GM18526 (cell line): ENCODE results near the gene FOXJ3.

Source experiments
- POLR2A ChIP-seq: IDR thresholded peaks from 3 replicates; pipeline ENCODE4 v1.6.1; 2011; ENCODE audit not compliant: insufficient read length; ENCODE audit errors: extremely low read depth

The FOXJ3 gene

DNA sequence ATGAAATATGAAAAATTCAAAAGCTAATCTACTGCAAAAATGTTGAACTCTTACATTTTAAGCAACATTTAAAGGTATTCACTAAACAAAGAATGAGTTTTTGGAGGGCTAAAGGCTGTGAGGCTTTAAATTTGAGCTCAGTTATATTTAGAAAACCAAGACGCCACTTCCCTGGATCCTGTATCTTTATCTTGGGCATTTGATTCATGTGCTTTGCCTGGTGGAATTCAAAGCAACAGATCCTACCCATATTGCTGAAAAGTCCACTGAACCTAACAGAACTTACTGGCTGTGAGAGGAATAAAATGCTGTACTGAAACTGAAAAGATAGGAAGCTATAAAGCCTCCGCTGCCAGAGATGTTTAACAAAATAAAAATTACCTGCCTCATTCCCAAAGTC lies 14.3 kb downstream of the FOXJ3 start:
- TF ChIP-seq POLR2A = no peak

DNA sequence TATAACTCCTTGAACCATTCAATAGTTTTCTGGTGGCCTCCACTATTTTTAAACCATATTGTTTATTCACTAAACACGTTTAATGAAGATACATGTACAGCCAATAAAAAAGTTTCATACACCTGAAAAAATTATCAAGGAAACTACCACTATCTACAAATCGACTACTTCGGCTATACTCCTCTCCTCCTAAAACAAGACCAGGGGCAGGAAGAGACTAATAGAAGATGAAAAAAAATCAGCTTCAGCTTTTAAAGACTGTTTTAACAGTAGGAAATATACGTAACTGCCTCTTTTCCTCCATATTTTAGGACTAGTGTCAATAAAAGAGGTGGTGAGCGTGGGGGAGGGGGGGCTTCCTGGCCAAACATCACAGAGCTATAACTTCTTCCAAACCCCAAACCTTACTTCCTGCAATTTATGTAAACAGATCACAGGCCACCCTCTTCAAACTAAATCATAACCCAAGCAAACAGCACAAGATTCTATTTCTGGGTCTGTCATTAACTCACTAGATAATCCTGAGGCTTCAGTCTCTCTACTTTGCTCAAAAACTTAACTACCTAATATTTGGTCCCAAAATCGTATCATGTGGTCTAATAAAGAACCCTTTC lies 15.1 kb downstream of the FOXJ3 start:
- no peak for TF ChIP-seq POLR2A

DNA sequence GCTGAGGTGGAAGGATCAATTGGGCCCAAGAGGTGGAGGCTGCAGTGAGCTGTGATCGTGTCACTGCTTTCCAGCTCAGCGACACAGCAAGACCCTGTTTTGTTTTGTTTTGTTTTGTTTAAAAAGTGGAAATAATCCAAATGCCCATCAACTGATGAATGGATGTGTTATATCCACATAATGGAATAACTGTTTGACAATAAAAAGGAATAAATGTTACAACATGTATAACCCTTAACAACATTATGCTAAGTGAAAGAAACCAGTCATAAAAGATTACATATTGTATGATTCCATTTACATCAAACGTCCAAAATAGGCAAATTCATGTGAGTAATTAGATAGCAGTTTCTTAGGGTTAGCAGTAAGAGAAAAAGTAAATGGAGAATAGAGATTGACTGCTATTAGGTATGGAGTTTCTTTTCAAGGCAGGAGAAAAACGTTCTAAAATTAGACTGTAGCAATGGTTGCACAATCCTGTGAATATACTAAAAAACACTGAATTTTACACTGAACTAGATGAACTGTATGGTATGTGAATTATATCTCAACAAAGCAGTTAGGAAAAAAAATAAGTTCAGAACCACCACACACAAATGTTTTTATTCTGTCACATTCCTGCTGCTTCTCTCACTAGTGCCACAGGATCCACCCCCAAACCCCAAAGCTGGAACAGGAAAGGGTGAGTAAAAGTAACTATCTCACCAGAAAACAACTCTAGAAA lies 15.7 kb downstream of the FOXJ3 start:
- TF ChIP-seq POLR2A = no peak

DNA sequence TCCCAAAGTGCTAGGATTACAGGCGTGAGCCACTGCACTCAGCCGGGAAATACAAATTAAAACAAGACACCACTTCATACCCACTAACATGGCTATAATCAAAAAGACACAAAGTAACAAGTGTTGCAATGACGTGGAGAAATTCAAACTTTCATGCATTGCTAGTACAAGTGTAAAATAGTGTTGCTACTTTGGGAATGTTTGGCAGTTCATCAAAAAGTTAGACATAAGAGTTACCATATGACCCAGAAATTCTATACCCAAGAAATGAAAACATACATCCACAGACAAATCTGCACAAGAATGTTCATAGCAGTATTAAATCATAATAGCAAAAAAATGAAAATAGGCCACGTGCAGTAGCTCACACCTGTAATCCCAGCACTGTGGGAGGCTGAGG lies 16.4 kb downstream of the FOXJ3 start:
- TF ChIP-seq POLR2A = no peak

DNA sequence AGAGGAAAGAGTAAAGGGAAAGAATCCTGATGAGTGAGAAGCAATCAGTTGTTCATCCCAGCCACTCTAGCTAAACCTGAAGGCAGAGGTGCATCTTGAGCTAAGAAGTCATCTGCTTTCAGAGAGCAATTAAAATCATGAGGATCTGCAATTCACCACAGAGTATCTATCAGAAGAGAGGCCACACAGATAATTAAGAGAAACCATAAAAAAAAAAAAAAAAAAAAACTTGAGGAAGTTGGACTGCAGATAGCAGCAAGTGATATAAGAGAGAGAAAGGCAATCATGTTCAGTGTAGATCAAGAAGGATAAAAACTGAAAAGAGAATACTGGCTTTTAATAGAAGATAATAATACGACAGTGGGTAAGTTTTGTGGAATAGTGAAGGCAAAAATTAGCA lies 17.7 kb downstream of the FOXJ3 start:
- TF ChIP-seq POLR2A = no peak

DNA sequence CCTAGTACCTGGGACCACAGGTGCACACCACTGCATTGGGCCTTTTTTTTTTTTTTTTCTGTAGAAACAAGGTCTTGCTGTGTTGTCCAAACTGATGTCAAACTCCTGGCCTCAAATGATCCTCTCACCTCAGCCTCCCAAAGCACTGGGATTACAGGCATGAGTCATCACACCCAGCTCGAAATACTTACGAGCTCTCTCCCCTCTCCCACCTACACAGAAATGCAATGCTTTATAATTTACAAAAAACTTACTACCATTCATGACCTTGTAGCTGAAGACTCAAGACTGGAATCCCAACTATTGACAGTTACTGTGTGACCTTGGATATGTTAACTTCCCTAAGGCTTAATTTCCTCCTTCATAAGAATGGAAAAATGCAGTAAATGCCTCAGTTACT lies 18.7 kb downstream of the FOXJ3 start:
- no peak for TF ChIP-seq POLR2A

DNA sequence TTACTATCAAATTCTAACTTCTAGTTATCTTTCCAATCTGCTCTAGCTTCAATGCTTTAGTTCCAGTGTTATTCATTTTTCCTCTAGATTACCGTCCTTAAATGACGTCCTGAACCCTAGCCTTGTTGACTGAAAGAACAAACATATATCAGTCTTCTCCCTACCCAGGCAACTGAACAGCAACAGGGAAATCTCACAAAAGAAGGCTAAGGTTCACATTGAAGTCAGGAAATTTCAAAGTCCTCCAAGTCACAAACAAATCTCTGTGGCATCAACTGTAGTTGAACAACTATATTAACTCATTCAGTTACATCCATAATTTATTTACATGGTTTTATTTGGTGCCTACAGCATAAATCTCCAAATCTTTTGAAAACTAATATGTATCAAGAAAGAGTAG lies 19.5 kb downstream of the FOXJ3 start:
- TF ChIP-seq POLR2A = no peak

DNA sequence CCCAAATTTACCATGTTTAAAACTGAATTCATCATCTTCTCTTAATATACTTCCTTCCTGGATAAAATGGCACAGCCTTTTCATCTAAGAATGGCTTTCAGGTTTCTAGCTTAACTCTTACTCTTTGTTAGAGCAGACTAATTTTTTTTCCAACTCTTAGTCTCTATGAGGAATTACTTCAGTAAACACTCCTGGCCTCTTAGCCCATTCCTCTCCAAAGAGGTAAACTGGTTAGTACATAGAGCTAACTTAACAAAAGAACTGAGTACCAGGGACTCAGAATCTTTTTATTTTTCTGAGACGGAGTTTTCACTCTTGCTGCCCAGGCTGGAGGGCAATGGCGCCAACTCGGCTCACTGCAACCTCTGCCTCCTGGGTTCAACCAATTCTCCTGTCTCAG lies 21.1 kb downstream of the FOXJ3 start:
- TF ChIP-seq POLR2A = no peak

DNA sequence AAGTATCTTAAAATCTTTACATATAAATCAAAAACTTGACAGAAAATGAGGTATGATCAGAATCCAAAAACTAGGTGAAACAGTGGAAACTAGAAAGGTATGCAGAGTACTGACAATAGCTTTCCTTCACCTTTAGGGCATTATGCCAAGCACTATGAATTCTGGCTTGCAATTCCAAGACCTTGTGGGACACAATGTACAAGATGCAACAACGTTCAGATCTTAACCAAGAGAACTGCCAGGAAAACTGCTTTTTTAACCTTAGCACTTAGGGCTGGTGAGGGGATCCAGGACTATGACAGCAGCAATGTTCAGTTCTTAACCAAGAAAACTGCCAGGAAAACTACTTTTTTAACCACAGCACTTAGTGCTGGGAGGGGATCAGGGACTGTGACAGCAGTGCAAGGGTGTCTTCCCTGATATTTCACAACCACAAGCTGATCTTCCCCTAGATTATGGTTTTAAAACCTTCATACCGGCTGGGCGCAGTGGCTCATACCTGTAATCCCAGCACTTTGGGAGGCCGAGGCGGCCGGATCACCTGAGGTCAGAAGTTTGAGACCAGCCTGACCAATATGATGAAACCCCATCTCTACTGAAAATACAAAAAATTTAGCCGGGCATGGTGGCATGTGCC lies 22.3 kb downstream of the FOXJ3 start:
- TF ChIP-seq POLR2A = no peak

DNA sequence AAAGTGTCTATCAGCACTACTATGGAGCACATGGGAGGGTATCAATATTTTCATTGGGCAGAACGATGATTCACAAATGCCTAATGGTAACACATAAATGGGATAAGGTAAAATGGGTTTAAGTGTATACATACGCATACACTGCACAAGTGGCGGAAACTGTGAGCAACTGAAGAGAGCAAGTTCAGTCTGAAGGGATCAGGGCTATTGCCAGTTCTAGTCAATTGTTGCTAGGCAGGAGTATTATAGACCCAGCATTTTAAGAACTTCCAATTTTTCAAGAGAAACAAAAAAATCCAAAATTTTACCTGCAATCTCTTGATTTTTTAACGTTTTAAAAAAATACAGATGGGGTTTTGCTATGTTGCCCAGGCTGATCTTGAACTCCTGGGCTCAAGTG lies 23.1 kb downstream of the FOXJ3 start:
- TF ChIP-seq POLR2A = no peak

DNA sequence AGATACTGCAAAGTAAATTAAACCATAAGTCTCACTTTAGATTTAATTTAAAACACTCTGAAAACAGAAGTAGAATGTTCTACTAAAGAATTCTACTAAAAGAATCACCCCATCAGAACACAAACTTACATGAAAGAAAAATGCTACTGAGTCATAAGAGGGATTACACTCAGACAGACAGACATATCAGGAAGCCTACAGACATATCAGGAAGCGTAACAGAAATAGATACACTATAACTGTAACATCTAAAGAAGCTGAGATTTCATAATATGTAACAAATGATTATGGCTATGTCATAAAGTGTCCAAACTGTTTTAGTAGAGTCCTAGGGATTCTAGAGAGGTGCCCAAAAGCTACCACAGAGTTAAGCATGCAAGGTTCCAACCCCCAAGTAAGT lies 23.9 kb downstream of the FOXJ3 start:
- no peak for TF ChIP-seq POLR2A

DNA sequence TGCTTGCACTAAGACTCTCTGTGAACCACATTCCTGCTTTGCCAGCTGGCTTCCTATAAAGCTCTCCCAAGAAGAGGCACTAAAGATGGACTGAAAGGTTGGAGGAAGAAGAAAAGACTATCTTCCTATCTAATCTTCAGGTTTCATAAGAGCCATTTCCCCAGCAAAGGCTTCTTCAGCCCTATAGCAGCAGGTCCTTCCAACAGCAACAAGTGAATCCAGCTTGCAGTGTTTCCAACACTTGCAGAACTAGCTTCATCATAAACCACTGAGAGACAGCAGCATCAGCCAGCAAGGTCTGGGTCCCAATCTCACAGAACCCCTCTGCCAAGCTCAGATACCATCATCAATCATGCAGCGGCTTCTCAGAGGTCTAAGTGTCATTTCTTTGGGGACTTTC lies 28.1 kb downstream of the FOXJ3 start:
- no peak for TF ChIP-seq POLR2A

DNA sequence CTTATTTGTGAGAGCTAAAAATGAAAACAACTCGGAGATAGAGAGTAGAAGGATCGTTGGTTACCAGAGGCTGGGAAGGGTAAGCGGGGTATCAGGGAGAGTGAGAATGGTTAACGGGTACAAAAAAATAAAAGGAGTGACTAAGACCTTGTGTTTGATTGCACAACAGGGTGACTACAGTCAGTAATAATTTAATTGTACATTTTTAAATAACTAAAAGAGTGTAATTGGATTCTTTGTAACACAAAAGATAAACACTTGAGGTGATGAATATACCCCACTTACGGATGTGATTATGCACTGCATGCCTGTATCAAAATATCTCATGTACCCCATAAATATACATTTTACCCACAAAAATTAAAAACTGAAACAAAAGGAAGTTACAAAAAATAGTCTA lies 29.4 kb downstream of the FOXJ3 start:
- TF ChIP-seq POLR2A = no peak

DNA sequence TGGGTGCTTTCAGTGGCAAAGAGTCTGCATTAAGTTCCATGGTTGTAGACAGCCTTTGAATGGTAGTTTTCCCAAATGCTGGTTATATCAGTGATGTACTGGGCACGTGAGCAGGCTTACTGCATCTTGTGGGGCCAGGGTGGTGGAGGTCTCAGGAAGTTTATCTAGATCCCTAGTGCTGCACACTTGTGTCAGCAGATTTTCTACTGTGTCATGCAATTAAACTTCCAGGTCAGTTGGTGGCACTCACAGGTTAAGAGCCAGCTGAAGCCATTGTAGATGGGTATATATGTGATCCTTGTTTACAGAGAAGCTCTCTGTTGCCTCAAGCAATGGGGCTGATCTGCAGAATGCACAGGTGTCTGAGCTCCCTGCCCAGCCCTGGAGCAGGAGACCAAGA lies 33.0 kb downstream of the FOXJ3 start:
- TF ChIP-seq POLR2A = no peak

DNA sequence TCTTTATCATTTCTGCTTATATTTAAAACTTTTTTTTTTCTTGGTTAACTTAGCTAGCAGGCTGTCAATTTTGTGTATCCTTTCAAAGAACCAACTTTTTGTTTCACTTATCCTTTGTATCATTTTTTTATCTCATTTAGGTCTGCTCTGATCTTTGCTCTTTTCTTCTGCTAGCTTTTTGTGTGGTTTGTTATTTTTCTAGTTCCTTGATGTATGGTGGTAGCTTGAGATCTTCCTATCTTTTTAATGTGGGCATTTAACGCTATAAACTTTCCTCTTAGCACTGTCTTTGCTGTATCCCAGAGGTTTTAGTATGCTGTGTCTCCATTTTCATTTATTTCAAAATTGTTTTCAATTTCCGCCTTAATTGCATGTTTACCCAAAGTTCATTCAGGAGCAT lies 36.5 kb downstream of the FOXJ3 start:
- no peak for TF ChIP-seq POLR2A

DNA sequence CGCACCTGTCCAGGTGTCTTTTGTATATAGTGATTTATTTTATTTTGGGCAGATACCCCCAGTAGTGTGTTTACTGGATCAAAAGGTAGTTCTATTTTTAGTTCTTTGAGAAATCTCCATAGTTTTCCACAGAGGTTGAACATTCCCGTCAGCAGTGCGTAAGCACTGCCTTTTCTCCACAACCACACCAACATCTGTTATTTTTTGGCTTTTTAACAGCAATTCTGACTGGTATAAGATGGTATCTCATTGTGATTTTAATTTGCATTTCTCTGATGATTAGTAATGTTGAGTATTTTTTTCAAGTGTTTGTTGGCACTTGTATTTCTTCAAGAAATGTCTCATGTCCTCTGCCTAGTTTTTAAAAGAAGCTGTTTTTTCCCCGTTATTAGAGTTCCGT lies 39.2 kb downstream of the FOXJ3 start:
- no peak for TF ChIP-seq POLR2A

DNA sequence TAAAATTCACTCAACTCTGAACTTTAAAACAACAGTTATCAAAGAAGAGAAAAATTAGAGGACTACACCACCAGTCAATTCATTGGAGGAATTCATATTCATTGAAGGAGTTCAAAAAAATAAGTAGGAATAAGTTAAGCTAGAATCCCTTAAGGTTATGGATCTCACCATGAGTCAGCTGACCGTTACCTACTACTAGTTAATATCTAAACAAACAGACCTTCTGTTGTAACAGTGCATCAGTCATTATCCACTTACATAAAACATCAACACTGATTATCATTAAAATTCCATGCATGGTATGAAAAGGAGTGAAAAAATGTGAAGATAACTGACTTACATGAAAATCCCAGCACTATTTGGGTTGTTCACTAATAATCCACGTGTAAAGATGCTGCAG lies 44.9 kb downstream of the FOXJ3 start:
- TF ChIP-seq POLR2A = no peak
